ENCODE results near the gene ZNF865.

Gene ZNF865

GRCh38 chr19:55626350-55626749, 20.9 kb downstream of the ZNF865 start:
- DNase-seq = no peak

GRCh38 chr19:55632463-55632834, 27.0 kb downstream of the ZNF865 start:
- DNase-seq = peak; percentile 68

GRCh38 chr19:55633861-55634260, 28.4 kb downstream of the ZNF865 start:
- DNase-seq = no peak

GRCh38 chr19:55635334-55635717, 29.9 kb downstream of the ZNF865 start:
- no peak for DNase-seq

- DNase-seq = no peak
These were observed 30.5 kb downstream of the ZNF865 start for GRCh38 chr19:55635856-55636440.

GRCh38 chr19:55636723-55637122, 31.3 kb downstream of the ZNF865 start:
- no peak for DNase-seq

- no peak for DNase-seq
These were observed 32.1 kb downstream of the ZNF865 start for GRCh38 chr19:55637534-55637933.

- no peak for DNase-seq
These were observed 33.5 kb downstream of the ZNF865 start for GRCh38 chr19:55638864-55639359.

- DNase-seq = peak; percentile 69
These were observed 34.7 kb downstream of the ZNF865 start for GRCh38 chr19:55640043-55640576.

GRCh38 chr19:55640577-55641425, 35.4 kb downstream of the ZNF865 start, which contains the start of gene ZNF580:
Gene ZNF580, plus strand, starts transcription at chr19:55641002. Its CDS starts 1,507 bp downstream, at chr19:55642509.
- no peak for DNase-seq

- no peak for DNase-seq
These were observed 36.1 kb downstream of the ZNF865 start for GRCh38 chr19:55641426-55642152.

- no peak for DNase-seq
These were observed 36.9 kb downstream of the ZNF865 start for GRCh38 chr19:55642153-55643002.

- DNase-seq = peak; percentile 71
These were observed 37.8 kb downstream of the ZNF865 start, which contains the start of gene ZNF581 for GRCh38 chr19:55643003-55643886. Gene ZNF581, plus strand, starts transcription at chr19:55643649. Its CDS starts 923 bp downstream, at chr19:55644572.

- DNase-seq = no peak
These were observed 38.4 kb downstream of the ZNF865 start for GRCh38 chr19:55643887-55644176.

GRCh38 chr19:55644191-55644833, 38.9 kb downstream of the ZNF865 start:
- no peak for DNase-seq

GRCh38 chr19:55644842-55645511, 39.5 kb downstream of the ZNF865 start:
- DNase-seq = no peak

GRCh38 chr19:55645512-55645881, 40.0 kb downstream of the ZNF865 start:
- no peak for DNase-seq

- DNase-seq = no peak
These were observed 41.7 kb downstream of the ZNF865 start for GRCh38 chr19:55646889-55647731.
